NCI-H524 (cell line): ENCODE data around the gene DTX2.
A peak's percentile ranks its signal among the peaks of the same experiment; 100 is the strongest.
"Not testable (repeated sequence)": the region's sequence is repeated elsewhere in the genome, so short reads cannot be mapped to it uniquely, and the experiment has no call there.

Experiments used
- DNase-seq, 2 experiments: peaks; one replicate each; lab custom pipeline; 2025; lab: John Stamatoyannopoulos, UW

DTX2 gene

GRCh38 chr7:76512941-76513816 is 51.7 kb downstream of the DTX2 start:
- DNase-seq = peak in 1 of 2 experiments; percentile 16

- DNase-seq = no peak
Observed at GRCh38 chr7:76513817-76514799, 52.6 kb downstream of the DTX2 start.

GRCh38 chr7:76514926-76515771 is 53.6 kb downstream of the DTX2 start:
- peak in 1 of 2 experiments; percentile 29 for DNase-seq

- no peak for DNase-seq
Observed at GRCh38 chr7:76515999-76516443, 54.5 kb downstream of the DTX2 start.

- not testable (repeated sequence) for DNase-seq
Observed at GRCh38 chr7:76516932-76517331, 55.4 kb downstream of the DTX2 start.

- not testable (repeated sequence) for DNase-seq
Observed at GRCh38 chr7:76526183-76526582, 64.7 kb downstream of the DTX2 start.

GRCh38 chr7:76531643-76532042 is 70.1 kb downstream of the DTX2 start:
- not testable (repeated sequence) for DNase-seq

- DNase-seq = not testable (repeated sequence)
Observed at GRCh38 chr7:76543197-76543596, 81.7 kb downstream of the DTX2 start, which contains the start of gene SPDYE16. Gene SPDYE16, minus strand, starts transcription at chr7:76543297. Its CDS starts 1,838 bp downstream, at chr7:76541459.

- DNase-seq = peak; percentile 80 to 90
Observed at GRCh38 chr7:76549025-76549854, 87.7 kb downstream of the DTX2 start.

- not testable (repeated sequence) for DNase-seq
Observed at GRCh38 chr7:76549855-76550248, 88.3 kb downstream of the DTX2 start.

GRCh38 chr7:76551992-76552391 is 90.5 kb downstream of the DTX2 start:
- DNase-seq = not testable (repeated sequence)
